GM19397 (cell line): Measurements from ENCODE around the gene RNF113A.
"Not testable (repeated sequence)": the region's sequence is repeated elsewhere in the genome, so short reads cannot be mapped to it uniquely, and the experiment has no call there.

Experiments
- ATAC-seq: cut with Tn5 transposase; IDR thresholded peaks from one replicate; pipeline ENCODE4 v1.9.1; 2021; ENCODE audit warnings: mild to moderate bottlenecking, moderate library complexity; ENCODE audit not compliant: unreplicated experiment

The RNF113A gene

DNA sequence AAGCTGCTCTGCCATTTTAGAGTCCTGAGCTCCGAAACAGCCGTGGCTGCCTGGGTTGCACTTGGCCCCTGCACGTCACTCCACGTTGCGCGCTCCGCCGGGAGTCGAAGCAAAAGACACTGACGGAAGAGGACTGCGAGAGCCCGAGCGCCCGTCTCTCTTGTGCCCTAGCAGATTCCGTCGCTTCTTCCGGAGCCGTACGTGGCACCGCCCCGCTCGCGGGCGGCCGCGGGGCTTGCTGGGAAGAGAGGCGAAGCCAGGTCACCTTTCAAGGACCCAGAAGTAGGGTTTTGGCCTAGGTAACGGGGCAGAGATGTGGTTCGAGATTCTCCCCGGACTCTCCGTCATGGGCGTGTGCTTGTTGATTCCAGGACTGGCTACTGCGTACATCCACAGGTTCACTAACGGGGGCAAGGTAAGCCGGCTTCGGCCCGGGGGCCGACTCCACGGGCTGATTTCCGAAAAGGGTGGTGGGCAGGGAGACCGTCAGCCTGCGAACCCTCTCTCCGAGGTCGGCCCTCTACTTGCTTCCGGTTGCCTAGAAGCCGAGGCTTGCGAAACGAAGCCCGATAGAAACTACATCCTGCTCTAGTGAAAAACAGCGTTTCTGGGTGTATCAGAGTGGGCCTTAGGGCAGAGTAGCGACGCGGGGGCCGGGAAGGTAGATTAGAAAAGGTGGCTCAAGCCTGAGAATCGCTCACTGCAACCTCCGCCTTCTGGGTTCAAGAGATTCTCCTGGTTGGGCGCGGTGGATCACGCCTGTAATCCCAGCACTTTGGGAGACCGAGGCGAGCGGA lies at the start of gene RNF113A, which contains the start of gene NDUFA1:
Gene RNF113A, minus strand, starts transcription at position 135 of the 797 bp plus-strand sequence. Its CDS starts 120 bp downstream, at position 15.
Gene NDUFA1, plus strand, starts transcription at position 234 of the 797 bp plus-strand sequence. Its CDS starts 80 bp downstream, at position 314.
- ATAC-seq = peak; percentile 93

- ATAC-seq = no peak
Observed at GRCh38 chrX:119919835-119920585, 48.5 kb upstream of the RNF113A start.

DNA sequence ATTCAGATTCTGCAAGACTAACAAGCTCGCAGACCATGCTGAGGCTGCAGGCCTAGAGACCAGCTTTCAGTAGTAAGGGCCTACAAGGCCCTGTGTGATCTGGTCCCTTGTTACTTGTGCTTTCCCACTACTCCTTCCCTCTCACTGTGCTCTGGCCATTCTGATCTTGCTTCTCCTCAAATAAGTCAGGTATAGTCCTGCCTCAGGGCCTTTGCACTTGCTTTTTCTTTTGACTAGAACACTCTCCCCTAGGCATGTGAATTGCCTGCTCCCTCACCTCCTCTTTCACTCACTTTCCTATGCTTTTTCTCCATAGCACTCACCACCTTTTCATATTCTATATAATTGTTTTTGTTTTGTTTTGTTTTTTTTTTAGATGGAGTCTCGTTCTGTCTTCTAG lies 46.3 kb upstream of the RNF113A start:
- no peak for ATAC-seq

- ATAC-seq = no peak
Observed at GRCh38 chrX:119916310-119916709, 44.8 kb upstream of the RNF113A start.

GRCh38 chrX:119900976-119901375 lies 29.4 kb upstream of the RNF113A start:
- no peak for ATAC-seq

- ATAC-seq = no peak
Observed at GRCh38 chrX:119899125-119899524, 27.6 kb upstream of the RNF113A start.

DNA sequence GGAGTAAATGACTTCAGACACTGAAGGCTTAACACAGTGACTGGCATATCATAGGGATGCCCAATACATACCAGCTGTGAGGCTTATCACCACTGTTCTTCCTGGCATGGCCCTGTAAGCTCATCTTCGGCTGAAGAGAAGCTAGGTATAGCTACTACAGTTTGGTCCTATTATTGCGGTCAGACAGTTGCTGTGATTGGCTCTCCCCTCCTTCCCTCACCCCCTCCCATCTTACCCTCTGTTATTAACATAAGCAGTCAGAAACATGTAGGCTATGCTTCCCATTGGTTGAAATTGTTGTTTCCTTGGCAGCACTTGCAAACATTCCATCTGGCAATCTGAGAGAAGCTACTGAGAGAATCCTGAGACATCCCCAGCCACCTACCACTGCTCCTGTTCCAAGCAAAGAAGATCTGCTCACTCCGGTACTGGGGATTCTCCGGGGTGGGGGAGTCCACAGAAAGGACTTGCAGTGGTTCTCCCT lies 24.4 kb upstream of the RNF113A start, which contains the start of gene AKAP14:
Gene AKAP14, plus strand, starts transcription at position 51 of the 484 bp plus-strand sequence. CDS start 7,331 bp downstream, outside the sequence.
- no peak for ATAC-seq

- not testable (repeated sequence) for ATAC-seq
Observed at GRCh38 chrX:119891961-119892692, 20.6 kb upstream of the RNF113A start.

GRCh38 chrX:119890626-119891025 lies 19.1 kb upstream of the RNF113A start:
- not testable (repeated sequence) for ATAC-seq

DNA sequence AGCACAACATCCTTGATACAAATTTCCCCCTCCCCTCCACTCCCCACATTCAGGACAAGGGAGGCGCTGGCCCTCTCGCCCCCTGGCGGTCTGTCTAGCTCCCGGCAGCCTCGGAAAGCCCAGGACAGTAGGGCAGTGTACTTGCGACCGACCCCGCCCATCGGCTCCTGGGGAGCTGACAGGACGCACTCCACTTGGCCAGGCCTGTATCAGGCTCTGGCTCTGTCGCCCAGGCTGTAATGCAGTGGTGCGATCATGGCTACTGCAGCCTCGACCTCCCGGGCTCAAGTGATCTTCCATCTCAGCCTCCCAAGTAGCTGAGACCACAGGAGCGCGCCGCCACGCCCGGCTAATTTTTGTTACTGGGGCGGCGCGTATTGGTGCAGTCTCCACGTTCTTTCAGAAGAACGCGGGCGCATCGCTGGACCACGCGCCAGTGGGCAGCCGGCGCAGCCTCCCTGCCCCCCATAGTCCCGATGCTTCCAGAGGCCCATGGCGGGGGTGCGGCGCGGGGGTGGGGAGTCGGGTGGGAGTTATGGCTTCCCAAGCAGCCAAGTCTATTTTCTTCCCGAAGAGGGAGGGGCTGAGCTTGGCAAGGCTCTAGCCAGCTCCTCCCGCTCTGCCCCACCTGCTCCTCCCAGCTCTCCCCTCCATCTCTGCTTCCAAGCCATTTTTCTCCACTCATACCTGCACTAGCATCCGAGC lies 16.3 kb upstream of the RNF113A start:
- ATAC-seq = peak; percentile 76

DNA sequence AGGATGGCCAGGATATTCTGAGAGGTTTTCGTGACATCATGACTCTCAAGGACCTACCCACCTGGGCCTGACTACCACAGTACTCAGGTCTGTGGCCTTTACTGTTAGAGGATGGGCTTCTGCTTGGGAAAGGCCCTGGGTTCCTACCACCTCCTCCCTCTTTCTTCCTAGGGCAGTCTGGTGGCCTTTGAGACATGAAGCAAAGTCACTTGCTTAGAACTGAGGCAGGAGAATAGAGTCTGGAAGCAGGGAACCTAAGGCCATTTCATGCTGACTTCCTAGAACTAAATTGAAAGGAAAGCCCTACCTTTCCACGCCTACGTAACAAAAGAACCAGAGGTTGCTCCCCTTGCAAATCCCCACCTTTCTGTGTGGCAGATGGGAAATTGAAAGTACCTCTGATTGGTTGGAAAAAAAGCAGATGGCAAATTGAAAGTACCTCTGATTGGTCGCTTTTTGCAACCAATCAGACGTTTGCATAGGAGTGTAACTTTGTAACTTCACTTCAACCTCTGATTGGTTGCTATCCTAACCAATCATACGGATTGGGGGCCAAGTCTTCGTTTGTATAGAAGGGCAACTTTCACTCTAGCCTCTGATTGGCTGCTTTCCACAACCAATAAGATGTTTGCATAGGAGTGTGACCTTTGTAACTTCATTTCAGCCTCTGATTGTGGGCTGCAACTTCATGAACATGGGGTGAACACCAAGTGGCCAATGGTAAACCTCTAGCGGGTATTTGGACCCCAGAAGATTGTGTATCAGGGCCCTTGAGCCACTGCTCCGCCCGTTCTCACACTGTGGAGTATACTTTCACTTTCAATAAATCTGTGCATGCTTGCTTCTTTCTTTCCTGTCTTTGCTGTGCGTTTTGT lies 14.3 kb upstream of the RNF113A start:
- no peak for ATAC-seq

- ATAC-seq = peak; percentile 77
Observed at GRCh38 chrX:119880552-119881437, 9.3 kb upstream of the RNF113A start.

DNA sequence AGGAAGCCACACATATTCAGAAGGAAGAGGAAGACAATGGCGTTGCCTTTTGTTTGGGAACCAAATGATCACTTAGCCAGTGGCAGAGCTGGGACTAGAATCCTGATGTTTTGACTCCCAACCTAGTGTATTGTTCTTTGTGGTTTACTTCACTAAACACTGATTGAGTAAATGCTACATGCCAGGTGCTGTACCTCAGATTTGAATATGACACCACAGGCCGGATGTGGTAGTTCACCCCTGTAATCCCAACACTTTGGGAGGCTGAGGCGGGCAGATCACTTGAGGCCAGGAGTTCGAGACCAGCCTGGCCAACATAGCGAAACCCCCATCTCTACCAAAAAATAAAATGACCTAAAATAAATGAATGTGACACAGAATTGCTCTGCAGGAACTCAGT lies 8.5 kb upstream of the RNF113A start:
- ATAC-seq = no peak

DNA sequence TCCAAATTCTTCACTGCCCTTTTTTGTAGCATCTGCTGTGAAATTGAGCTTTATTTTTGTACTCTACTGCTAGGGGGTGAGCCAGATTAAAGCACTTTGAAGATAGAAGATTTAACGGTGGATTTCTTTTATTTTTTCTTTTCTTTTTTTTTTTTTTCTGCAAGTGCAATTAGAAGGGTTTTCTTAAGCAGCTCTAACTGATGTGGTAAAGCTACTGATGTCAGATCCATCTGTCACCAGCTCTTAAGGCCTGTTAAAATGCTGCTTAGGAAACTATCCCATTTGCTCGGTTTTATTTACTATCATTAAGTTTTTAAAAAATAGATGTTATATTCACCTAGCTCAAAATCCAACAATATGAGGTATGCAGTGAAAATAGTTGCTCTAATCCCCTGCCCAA lies 7.2 kb upstream of the RNF113A start:
- no peak for ATAC-seq

DNA sequence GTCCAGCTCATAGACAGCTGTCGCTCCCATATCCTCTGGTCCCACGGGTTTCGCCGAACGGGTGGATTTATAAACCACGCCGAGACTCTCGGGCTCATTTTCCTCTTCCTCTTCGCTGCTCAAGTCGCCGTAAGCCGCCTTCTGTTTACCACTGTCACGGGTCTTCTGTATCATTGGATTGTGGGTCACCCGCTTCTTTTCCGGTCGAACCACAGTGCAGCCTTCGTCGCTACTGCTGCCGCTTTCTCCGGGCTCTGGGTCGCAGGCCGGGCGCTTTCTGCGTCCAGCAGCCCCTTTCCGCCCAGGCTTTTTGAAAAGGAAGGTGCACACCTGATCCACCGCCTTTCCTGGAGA lies 311 bp downstream of the RNF113A start:
- ATAC-seq = peak; percentile 39

- peak; percentile 12 for ATAC-seq
Observed at GRCh38 chrX:119870626-119871131, 854 bp downstream of the RNF113A start.

DNA sequence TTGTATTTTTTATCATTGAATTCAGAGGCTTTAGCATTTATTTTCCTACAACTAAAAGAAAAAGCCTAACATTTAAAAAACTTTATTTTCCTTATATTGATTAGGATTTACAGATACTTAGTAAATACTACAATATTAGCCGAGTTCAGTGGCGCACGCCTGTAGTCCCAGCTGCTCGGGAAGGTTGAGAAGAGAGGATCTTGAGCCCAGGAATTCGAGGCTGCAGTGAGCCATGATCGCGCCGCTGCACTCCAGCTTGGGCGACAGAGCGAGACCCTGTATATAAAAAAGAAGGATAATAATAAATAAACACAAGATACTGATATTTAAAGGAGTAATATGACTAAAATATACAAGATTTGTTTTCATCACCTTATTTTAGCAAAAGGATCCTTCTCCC lies 18.1 kb downstream of the RNF113A start:
- no peak for ATAC-seq
